ENCODE data around the gene OR1F1. TPM values are rescaled to one million over a fixed set of nuclear protein-coding genes. Genes with fewer than 3 reads are reported as not detected.
"Not testable (repeated sequence)": the region's sequence is repeated elsewhere in the genome, so short reads cannot be mapped to it uniquely, and the experiment has no call there.

Gene OR1F1
- total RNA-seq, 4 donors from 2014 or later, result not detected

DNA sequence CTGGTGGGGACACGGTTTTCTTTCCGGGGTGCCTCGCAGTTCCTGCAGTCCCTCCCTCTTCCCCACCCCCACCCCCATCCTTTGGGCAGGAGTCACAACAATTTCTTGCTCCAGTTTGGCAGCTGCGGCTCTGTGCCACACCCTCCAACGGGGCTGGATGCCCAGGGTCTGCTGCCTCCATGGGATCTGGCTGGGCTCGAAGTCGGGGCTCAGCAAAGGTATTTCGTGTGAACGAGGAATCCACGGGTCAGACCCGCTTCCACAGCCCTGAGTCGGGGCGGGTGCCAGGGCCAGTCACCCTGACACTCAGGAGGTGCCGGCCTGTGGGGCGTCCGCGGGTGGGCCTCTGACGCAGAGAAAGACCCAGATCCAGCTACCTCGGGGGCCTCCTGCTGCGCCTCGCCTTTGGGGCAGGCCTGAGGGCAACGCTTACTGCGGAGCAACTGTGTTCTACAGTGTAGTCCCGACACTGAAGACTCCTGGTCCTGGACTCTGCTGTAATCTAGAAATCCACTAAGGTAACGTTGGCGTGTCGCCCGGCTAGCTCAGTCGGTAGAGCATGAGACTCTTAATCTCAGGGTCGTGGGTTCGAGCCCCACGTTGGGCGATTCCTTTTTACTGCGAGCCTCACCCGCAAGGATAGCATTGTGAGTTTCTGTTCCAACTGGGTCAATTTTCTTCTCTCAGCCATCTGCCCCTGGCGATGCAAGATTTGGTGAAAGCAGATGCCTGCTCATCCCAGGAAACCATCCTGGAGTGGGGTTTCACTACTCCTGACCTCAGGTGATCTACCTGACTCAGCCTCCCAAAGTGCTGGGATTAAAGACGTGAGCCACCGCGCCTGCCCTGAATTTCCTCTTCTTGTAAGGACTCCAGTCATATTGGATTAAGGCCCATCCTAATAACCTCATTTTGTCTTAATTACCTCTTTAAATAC, 12.6 kb upstream of the OR1F1 start:
- no peak for DNase-seq (ENCODE audit: low spot score)
- TF ChIP-seq, protein P1, sequence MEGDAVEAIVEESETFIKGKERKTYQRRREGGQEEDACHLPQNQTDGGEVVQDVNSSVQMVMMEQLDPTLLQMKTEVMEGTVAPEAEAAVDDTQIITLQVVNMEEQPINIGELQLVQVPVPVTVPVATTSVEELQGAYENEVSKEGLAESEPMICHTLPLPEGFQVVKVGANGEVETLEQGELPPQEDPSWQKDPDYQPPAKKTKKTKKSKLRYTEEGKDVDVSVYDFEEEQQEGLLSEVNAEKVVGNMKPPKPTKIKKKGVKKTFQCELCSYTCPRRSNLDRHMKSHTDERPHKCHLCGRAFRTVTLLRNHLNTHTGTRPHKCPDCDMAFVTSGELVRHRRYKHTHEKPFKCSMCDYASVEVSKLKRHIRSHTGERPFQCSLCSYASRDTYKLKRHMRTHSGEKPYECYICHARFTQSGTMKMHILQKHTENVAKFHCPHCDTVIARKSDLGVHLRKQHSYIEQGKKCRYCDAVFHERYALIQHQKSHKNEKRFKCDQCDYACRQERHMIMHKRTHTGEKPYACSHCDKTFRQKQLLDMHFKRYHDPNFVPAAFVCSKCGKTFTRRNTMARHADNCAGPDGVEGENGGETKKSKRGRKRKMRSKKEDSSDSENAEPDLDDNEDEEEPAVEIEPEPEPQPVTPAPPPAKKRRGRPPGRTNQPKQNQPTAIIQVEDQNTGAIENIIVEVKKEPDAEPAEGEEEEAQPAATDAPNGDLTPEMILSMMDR (IDR thresholded peaks at IDR 0.05), result no peak
- no peak for ATAC-seq (ENCODE audit: low FRiP score)

DNA sequence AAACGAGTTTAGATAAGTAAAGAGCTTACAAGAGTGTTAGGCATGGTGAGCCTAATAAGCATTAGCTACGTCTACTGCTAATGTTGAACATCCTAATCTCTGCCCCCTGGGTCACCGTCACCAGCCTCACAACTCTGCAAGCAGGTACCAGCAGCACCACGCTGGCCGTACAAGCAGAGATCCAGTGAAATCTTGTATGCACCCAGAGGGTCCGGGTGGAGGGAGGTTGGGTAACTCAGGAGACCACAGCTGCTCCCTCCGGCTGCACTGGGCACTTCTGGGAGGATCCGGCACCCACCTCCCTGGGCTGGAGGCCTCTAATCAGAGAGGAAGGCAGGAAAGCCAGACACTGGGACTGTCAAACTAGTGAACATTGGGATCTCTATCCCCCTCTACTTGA, 8.4 kb upstream of the OR1F1 start:
- TF ChIP-seq, protein P1 (IDR thresholded peaks at IDR 0.05), result no peak
- ATAC-seq (ENCODE audit: low FRiP score) (no peak), DNase-seq (ENCODE audit: low spot score) (no peak)

DNA sequence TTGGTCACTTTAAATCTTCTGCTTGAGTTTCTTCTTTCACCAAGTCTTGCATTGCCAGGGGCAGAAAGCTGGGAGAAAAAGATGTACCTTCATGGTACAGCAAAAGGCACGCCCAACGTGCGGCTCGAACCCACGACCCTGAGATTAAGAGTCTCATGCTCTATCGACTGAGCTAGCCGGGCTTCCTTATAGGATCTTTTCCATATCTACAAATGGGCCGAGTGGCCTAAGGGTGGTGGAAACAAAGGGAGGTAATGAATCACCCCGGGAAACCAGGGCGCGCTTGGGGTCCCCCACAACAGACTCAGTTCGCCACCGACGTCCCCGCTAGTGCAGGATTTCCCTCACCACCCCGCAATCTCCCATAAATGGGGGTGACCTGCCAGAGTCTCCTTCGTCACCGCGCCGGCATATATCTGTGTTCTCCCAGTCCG, 7.5 kb upstream of the OR1F1 start:
- no peak for ATAC-seq (ENCODE audit: low FRiP score)
- DNase-seq (ENCODE audit: low spot score), result no peak
- TF ChIP-seq, protein P1 (IDR thresholded peaks at IDR 0.05), result no peak

DNA sequence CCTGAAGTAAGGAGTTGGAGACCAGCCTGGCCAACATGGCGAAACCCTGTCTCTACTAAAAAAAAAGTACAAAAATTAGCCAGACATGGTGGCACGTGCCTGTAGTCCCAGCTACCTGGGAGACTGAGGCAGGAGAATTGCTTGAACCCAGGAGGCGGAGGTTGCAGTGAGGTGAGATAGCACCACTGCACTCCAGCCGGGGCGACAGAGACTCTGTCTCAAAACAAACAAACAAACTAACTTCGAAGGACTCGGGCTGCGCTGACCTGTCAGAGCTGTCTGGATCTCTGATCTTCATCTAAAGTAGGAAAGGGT, 5.8 kb upstream of the OR1F1 start:
- ATAC-seq (ENCODE audit: low FRiP score); DNase-seq (ENCODE audit: low spot score): not testable (repeated sequence)

DNA sequence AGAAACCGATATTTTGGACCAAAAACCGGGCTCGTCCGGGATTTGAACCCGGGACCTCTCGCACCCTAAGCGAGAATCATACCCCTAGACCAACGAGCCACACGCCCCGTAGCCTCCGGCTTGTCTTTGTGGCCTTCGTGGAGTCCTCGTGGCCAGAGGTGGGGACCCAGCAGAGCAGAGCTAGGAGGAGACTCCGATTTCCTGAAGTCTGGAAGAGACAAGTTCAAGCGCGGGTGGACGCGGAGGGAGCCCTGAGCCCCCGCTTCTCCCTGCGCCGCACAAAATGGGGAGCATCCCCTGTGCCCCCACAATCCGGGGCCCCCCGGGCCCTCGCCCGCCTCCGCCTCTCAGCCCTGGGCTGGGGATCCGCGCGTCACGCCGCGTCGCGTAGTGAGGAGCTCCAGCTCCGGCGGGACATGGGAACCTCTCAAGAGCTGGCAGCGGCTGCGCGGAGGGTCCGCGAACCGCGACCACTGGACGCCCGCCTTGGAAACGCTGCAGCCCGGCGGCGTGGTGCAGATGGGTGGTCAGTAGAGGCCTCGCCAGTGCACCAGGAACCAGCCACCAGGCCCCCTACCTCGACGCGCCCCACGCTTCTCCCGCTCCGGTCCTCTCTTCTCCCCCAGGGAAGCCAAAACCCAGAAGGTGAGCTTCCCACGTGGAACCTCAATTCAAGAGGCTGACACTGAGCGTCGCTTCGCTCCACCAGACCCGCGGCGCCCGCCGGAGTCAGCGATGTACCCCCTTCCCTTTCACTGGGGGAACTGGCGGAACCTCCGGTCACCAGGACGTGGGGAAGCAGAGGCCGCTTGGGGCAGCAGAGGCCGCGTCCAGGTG, 5.2 kb upstream of the OR1F1 start:
- TF ChIP-seq, protein P1 (IDR thresholded peaks at IDR 0.05), result no peak
- ATAC-seq (ENCODE audit: low FRiP score) (no peak), DNase-seq (ENCODE audit: low spot score) (no peak)

DNA sequence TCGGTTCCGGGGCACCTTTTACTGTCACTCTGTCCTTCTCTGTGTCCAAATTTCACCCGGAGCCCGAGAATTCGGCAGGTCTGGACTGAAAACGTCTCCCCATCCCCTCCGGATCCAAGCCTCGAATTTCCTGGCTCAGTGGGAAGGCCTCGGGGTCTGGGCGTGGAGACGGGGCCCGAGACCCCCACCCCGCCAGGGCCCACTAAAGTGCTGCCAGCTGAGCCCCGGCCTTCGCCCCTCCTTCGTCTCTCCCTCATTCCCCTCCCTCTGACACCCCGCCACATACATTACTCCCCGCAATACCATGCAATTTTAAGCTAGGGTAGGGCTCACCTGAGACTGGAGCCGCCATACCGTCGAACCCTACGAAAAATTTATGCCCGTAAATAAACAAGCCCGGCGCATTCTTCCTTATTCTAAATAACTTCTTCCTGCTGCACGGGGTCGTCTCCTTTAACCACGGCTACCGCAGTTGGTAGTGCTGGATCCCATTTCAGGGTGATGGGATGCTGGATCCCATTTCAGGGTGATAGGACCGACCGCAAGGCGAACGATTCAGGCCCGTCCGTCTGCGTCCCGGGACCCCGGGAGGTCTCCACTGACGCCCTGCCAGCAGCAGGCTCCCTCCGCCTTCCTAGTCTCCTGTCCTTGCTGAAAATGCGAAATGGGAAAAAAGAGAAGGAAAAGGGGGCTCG, 4.4 kb upstream of the OR1F1 start:
- no peak for ATAC-seq (ENCODE audit: low FRiP score)
- TF ChIP-seq, protein P1 (IDR thresholded peaks at IDR 0.05), result no peak
- DNase-seq (ENCODE audit: low spot score), result no peak
